ENCODE measurements around the gene ZBTB45. TPM values are rescaled to one million over a fixed set of nuclear protein-coding genes. Genes with fewer than 3 reads are reported as not detected.

Gene ZBTB45
- total RNA-seq, 3 donors from 2014 or later (not counting 1 experiment from before 2014, with no cell fraction given) = 9.6 to 12.6 (median 9.8) TPM

DNA sequence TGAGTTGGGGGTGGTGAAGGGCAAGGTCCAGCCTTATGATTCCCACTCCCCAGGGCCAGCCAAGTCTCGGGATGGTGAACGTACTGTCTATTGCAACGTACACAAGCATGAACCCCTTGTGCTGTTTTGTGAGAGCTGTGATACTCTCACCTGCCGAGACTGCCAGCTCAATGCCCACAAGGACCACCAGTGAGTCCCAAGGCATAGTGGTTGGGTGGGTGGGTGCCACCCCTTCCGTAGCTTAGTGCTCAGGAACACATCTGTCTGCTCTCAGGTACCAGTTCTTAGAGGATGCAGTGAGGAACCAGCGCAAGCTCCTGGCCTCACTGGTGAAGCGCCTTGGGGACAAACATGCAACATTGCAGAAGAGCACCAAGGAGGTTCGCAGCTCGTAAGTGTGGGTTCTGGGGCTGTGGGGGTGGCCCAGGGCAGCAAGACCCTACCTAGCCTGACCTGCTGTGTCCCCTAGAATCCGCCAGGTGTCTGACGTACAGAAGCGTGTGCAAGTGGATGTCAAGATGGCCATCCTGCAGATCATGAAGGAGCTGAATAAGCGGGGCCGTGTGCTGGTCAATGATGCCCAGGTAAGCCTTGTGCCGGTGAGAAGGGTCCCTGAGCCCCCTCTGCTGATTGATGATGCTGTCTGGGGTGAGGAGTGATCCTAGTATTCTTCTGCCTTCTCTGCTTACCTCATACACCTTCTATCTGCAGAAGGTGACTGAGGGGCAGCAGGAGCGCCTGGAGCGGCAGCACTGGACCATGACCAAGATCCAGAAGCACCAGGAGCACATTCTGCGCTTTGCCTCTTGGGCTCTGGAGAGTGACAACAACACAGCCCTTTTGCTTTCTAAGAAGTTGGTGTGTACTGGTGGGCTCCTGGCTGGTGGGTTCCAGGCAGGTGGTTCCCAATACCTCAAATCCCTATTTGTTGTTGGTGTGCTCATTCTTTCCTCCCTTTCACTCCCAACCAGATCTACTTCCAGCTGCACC, 28.0 kb upstream of the ZBTB45 start:
- peaks cover 31 to 36% of the 10 kb centered on the region in 2 donors for H3K4me1 Mint-ChIP-seq
- DNase-seq = peak in 1 of 2 donors; percentile 11
- 94% methylated on average over 17 of the region's 18 CpGs for WGBS (ENCODE audit: insufficient coverage)
- H3K27ac Mint-ChIP-seq = peak overlapping the region in 1 of 2 donors; percentile 84
- no peaks in the 10 kb centered on the region for H3K9me3 Mint-ChIP-seq
- H3K27me3 ChIP-seq (ENCODE audit: control insufficient read depth, insufficient read depth, low read length) = no peaks in the 10 kb centered on the region
- no peak for ATAC-seq
- TF ChIP-seq, protein P1, sequence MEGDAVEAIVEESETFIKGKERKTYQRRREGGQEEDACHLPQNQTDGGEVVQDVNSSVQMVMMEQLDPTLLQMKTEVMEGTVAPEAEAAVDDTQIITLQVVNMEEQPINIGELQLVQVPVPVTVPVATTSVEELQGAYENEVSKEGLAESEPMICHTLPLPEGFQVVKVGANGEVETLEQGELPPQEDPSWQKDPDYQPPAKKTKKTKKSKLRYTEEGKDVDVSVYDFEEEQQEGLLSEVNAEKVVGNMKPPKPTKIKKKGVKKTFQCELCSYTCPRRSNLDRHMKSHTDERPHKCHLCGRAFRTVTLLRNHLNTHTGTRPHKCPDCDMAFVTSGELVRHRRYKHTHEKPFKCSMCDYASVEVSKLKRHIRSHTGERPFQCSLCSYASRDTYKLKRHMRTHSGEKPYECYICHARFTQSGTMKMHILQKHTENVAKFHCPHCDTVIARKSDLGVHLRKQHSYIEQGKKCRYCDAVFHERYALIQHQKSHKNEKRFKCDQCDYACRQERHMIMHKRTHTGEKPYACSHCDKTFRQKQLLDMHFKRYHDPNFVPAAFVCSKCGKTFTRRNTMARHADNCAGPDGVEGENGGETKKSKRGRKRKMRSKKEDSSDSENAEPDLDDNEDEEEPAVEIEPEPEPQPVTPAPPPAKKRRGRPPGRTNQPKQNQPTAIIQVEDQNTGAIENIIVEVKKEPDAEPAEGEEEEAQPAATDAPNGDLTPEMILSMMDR (IDR thresholded peaks at IDR 0.05) = no peak
- no peak overlapping the region for H3K4me3 ChIP-seq (ENCODE audit: low read length)
- peaks cover 65% of the 10 kb centered on the region for H3K36me3 ChIP-seq (ENCODE audit: control insufficient read depth, insufficient read depth, low read length)
- no peaks in the 10 kb centered on the region for H3K36me3 Mint-ChIP-seq
- peaks cover 6% of the 10 kb centered on the region in 2 donors for H3K27me3 Mint-ChIP-seq (ENCODE audit: low read depth in 2 of 2)
- intact Hi-C loops (cut with micrococcal nuclease) = no loop called here
- H3K27ac ChIP-seq (ENCODE audit: low read length) = no peak overlapping the region
- H3K9me3 ChIP-seq (ENCODE audit: control insufficient read depth, insufficient read depth, low read length) = no peaks in the 10 kb centered on the region
- H3K4me3 Mint-ChIP-seq = no peak overlapping the region
- H3K4me1 ChIP-seq (ENCODE audit: control insufficient read depth, insufficient read depth, low read length) = peaks cover 27% of the 10 kb centered on the region

DNA sequence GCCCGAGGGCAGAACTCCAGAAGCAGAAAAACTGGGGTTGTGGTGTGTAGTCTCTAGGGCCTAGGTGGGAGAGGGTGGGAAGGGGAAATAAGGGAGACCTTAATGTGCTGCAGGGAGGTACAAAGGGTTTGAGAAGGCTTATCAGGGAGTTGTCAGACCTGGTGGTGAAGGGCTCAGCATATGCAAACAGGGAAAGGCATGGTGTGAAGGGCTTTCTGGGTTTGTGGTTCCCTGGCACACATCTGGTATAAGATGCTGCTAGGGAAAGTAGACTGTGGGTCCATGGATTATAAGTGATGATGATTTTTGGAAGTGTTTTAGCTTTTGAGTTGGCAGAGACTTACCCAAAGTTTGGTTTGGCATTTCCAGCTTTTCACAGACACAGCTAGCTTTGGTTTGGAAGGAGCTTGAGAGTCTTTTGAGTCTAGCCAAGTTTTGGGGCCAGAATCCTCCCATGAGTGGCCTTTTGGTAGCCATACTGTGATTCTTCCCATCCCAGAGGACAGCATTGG, 26.5 kb upstream of the ZBTB45 start:
- peaks cover 27% of the 10 kb centered on the region for H3K4me1 ChIP-seq (ENCODE audit: control insufficient read depth, insufficient read depth, low read length)
- peaks cover 50% of the 10 kb centered on the region for H3K36me3 ChIP-seq (ENCODE audit: control insufficient read depth, insufficient read depth, low read length)
- H3K27me3 ChIP-seq (ENCODE audit: control insufficient read depth, insufficient read depth, low read length) = no peaks in the 10 kb centered on the region
- DNase-seq (peak in 1 of 2 donors; percentile 25), ATAC-seq (no peak)
- no peaks in the 10 kb centered on the region for H3K9me3 Mint-ChIP-seq
- intact Hi-C loops (cut with micrococcal nuclease) = no loop called here
- H3K4me3 Mint-ChIP-seq = peak overlapping the region; percentile 89
- TF ChIP-seq, protein P1 (IDR thresholded peaks at IDR 0.05) = no peak
- no peak overlapping the region for H3K4me3 ChIP-seq (ENCODE audit: low read length)
- peaks cover 6 to 7% of the 10 kb centered on the region in 2 donors for H3K27me3 Mint-ChIP-seq (ENCODE audit: low read depth in 2 of 2)
- peaks cover 31 to 34% of the 10 kb centered on the region in 2 donors for H3K4me1 Mint-ChIP-seq
- peak overlapping the region; percentile 80 to 84 for H3K27ac Mint-ChIP-seq
- no peak overlapping the region for H3K27ac ChIP-seq (ENCODE audit: low read length)
- H3K36me3 Mint-ChIP-seq = no peaks in the 10 kb centered on the region
- H3K9me3 ChIP-seq (ENCODE audit: control insufficient read depth, insufficient read depth, low read length) = no peaks in the 10 kb centered on the region
- WGBS (ENCODE audit: insufficient coverage) = 35% methylated on average over 1 of the region's 1 CpG

DNA sequence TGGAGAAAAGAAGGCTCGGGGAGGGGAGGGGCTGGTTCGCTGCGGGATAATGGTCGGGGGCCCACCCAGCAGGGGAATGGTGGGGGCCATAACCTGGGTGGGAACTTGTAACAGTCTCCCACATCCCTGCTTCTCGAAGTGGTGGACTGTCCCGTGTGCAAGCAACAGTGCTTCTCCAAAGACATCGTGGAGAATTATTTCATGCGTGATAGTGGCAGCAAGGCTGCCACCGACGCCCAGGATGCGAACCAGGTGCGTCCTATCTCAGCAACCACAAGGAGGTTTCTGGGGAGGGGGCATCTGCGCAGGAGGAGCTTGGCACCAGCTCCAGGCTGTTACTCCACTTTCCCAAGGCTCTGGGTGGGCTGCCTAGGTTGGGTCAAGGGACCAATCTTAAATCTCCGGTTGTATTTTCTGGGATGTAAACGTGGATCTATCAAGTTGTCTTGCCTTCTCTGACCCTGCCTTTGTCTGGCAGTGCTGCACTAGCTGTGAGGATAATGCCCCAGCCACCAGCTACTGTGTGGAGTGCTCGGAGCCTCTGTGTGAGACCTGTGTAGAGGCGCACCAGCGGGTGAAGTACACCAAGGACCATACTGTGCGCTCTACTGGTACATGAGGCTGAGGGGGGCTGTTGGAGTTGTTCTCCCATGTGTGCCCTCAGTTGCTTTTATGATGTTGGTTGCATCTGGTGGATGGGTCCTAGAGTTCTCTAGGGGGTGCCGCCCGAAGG, 25.8 kb upstream of the ZBTB45 start:
- intact Hi-C loops (cut with micrococcal nuclease) = no loop called here

More for the DNA sequence above, 25.8 kb upstream of the ZBTB45 start:
- Histone ChIP-seq H3K4me3 (ENCODE audit: low read length) (peak overlapping the region; percentile 51), H3K36me3 (ENCODE audit: control insufficient read depth, insufficient read depth, low read length) (peaks cover 44% of the 10 kb centered on the region), H3K4me1 (ENCODE audit: control insufficient read depth, insufficient read depth, low read length) (peaks cover 27% of the 10 kb centered on the region), H3K27me3 (ENCODE audit: control insufficient read depth, insufficient read depth, low read length) (no peaks in the 10 kb centered on the region), H3K27ac (ENCODE audit: low read length) (peak overlapping the region; percentile 24), H3K9me3 (ENCODE audit: control insufficient read depth, insufficient read depth, low read length) (no peaks in the 10 kb centered on the region)
- peak overlapping the region; percentile 80 to 84 for H3K27ac Mint-ChIP-seq
- H3K27me3 Mint-ChIP-seq (ENCODE audit: low read depth in 2 of 2) = peaks cover 6 to 7% of the 10 kb centered on the region in 2 donors
- DNase-seq (peak in 1 of 2 donors; percentile 36), ATAC-seq (no peak)
- H3K4me3 Mint-ChIP-seq = peak overlapping the region; percentile 89
- H3K36me3 Mint-ChIP-seq = no peaks in the 10 kb centered on the region
- 11% methylated on average over 21 of the region's 21 CpGs for WGBS (ENCODE audit: insufficient coverage)
- H3K9me3 Mint-ChIP-seq = no peaks in the 10 kb centered on the region
- TF ChIP-seq, protein P1 (IDR thresholded peaks at IDR 0.05) = no peak
- H3K4me1 Mint-ChIP-seq = peaks cover 31 to 34% of the 10 kb centered on the region in 2 donors

All from natural killer cell (primary cell).